Activated CD4-positive, alpha-beta T cell treated with anti-CD3 and anti-CD28 coated beads for 36 hours (primary cell): ENCODE results near the gene TRMO. TPM values are rescaled to one million over a fixed set of nuclear protein-coding genes. Genes with fewer than 3 reads are reported as not detected.

Source experiments
- ATAC-seq: fragments of 200-7000 bp; cut with Tn5 transposase; one replicate; pipeline ENCODE4 v1.10.0; 2021; ENCODE audit warnings: mild to moderate bottlenecking, moderate library complexity
- CTCF ChIA-PET: fragments of 350-600 bp; sonication (Branson Sonifier 250); formaldehyde crosslinking; loops from one replicate; lab custom pipeline; 2021; ENCODE audit warnings: antibody characterized with exemption; lab: Charles Lee
- POLR2A ChIA-PET: fragments of 350-600 bp; sonication (Branson Sonifier 250); formaldehyde crosslinking; loops from one replicate; lab custom pipeline; 2021; ENCODE audit warnings: antibody characterized with exemption, inconsistent platforms; lab: Charles Lee
- DNase-seq: peaks from one replicate; pipeline ENCODE4 v3.0.0-alpha.2; 2020
- H3K27ac Mint-ChIP-seq: one replicate; pipeline ENCODE4 v1.8.0; 2021; ENCODE audit warnings: mixed read lengths
- H3K27me3 Mint-ChIP-seq: one replicate; pipeline ENCODE4 v1.8.0; 2021; ENCODE audit warnings: mixed read lengths
- H3K36me3 Mint-ChIP-seq: one replicate; pipeline ENCODE4 v1.8.0; 2021; ENCODE audit warnings: low read depth, mixed read lengths
- H3K4me1 Mint-ChIP-seq: one replicate; pipeline ENCODE4 v1.8.0; 2021; ENCODE audit warnings: mixed read lengths
- H3K4me3 Mint-ChIP-seq: one replicate; pipeline ENCODE4 v1.8.0; 2021; ENCODE audit warnings: mild to moderate bottlenecking, moderate library complexity, mixed read lengths
- H3K9me3 Mint-ChIP-seq: one replicate; pipeline ENCODE4 v1.8.0; 2021; ENCODE audit warnings: low read depth, mixed read lengths
- intact Hi-C, 2 experiments: fragments of 100-400 bp; cut with DNase I in 1 of 2; cut with micrococcal nuclease in 1 of 2; formaldehyde crosslinking; loops; one replicate each; pipeline versions ENCODE4 v1.14.2 to v1.15.1; 2022 to 2024; cut with DNase I, micrococcal nuclease
- total RNA-seq, 2 experiments: library from RNA; stranded (reverse); gene quantifications; one replicate each; pipeline ENCODE4 v1.2.3, GENCODE V29; 2021

Gene TRMO
- total RNA-seq, 2 experiments from 2014 or later = 13.9 to 20.7 TPM

- H3K36me3 Mint-ChIP-seq = peaks cover 31% of the 10 kb centered on the region
- no peaks in the 10 kb centered on the region for H3K27me3 Mint-ChIP-seq
Measured at GRCh38 chr9:97905228-97905627, 17.1 kb downstream of the TRMO start.

GRCh38 chr9:97904725-97905124, 17.6 kb downstream of the TRMO start:
- DNase-seq (peak; percentile 79), ATAC-seq (peak; percentile 81)
- Mint-ChIP-seq H3K36me3 (peaks cover 27% of the 10 kb centered on the region), H3K9me3 (no peaks in the 10 kb centered on the region), H3K4me1 (peaks cover 81% of the 10 kb centered on the region), H3K27me3 (no peaks in the 10 kb centered on the region), H3K27ac (peak overlapping the region; percentile 83), H3K4me3 (peak overlapping the region; percentile 74)
- POLR2A ChIA-PET = interaction anchor here (1.0 kb wide), 1 partner anchor 16 kb away, joined by 3 read pairs; no protein-coding TSS in a partner anchor
- CTCF ChIA-PET = interaction anchor here (0.5 to 8.3 kb wide), 8 partner anchors 9 to 196 kb away, joined by 3 to 113 read pairs (median 3); no protein-coding TSS in a partner anchor
- intact Hi-C loops = loop anchor here (1.0 to 5.0 kb wide), 7 partner anchors 14 to 272 kb away; partner anchors contain the start of genes XPA (in 2 of the 2), FOXE1 (in 1 of the 2), NCBP1 (in 1 of the 2) and TSTD2 (in 1 of the 2)

More at GRCh38 chr9:97905228-97905627, 17.1 kb downstream of the TRMO start:
- intact Hi-C loops = loop anchor here (1.0 to 2.0 kb wide), 3 partner anchors 13 to 50 kb away; no protein-coding TSS in a partner anchor
- CTCF ChIA-PET = interaction anchor here (0.7 to 8.3 kb wide), 7 partner anchors 9 to 129 kb away, joined by 3 to 113 read pairs (median 3); no protein-coding TSS in a partner anchor
- Mint-ChIP-seq H3K9me3 (no peaks in the 10 kb centered on the region), H3K4me1 (peaks cover 81% of the 10 kb centered on the region), H3K27ac (peak overlapping the region; percentile 83), H3K4me3 (peak overlapping the region; percentile 74)
- ATAC-seq = peak; percentile 60
- DNase-seq = peak; percentile 57
- POLR2A ChIA-PET = interaction anchor here (1.0 kb wide), 1 partner anchor 17 kb away, joined by 3 read pairs; the partner anchor contains the start of gene TRMO

DNA sequence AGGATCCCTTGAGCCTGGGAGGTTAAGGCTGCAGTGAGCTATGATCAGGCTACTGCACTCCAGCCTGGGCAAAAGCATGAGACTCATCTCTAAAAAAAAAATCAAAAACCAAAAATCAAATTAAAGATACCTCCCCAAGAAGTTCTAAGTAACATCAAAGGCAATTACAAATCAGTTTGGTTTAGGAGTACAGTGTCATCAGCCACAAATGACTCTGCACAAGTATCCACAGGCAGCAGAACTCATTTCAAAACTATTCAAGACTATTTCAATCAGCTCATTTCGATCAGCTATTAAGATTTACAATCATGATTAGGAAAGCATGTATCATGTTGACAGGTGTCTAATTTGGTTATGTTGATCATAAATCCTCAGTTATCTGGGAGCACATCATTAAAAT, 19.1 kb downstream of the TRMO start:
- ChIA-PET CTCF (interaction anchor here (0.5 to 8.3 kb wide), 7 partner anchors 12 to 288 kb away, joined by 3 to 113 read pairs (median 4); partner anchors contain the start of genes TRMO and XPA), POLR2A (interaction anchor here (0.5 to 1.2 kb wide), 4 partner anchors 19 to 403 kb away, joined by 3 to 6 read pairs (median 4); partner anchors contain the start of genes TRMO and XPA)
- peaks cover 72% of the 10 kb centered on the region for H3K4me1 Mint-ChIP-seq
- no peaks in the 10 kb centered on the region for H3K27me3 Mint-ChIP-seq
- H3K27ac Mint-ChIP-seq = peak overlapping the region; percentile 74
- DNase-seq (no peak), ATAC-seq (peak; percentile 11)
- no peak overlapping the region for H3K4me3 Mint-ChIP-seq
- H3K36me3 Mint-ChIP-seq = peaks cover 23% of the 10 kb centered on the region
- H3K9me3 Mint-ChIP-seq = no peaks in the 10 kb centered on the region
- intact Hi-C loops = loop anchor here (5.0 kb wide), 4 partner anchors 51 to 271 kb away; partner anchors contain the start of genes XPA (in 2 of the 2), FOXE1 (in 1 of the 2), NCBP1 (in 1 of the 2) and TSTD2 (in 1 of the 2)

- DNase-seq (no peak), ATAC-seq (no peak)
- Mint-ChIP-seq H3K4me3 (no peak overlapping the region), H3K36me3 (peaks cover 10% of the 10 kb centered on the region), H3K4me1 (peaks cover 53% of the 10 kb centered on the region), H3K27ac (peak overlapping the region; percentile 56), H3K9me3 (no peaks in the 10 kb centered on the region), H3K27me3 (no peaks in the 10 kb centered on the region)
- intact Hi-C loops = loop anchor here (1.0 to 5.0 kb wide), 5 partner anchors 49 to 269 kb away; partner anchors contain the start of genes XPA (in 2 of the 2), FOXE1 (in 1 of the 2), NCBP1 (in 1 of the 2) and TSTD2 (in 1 of the 2)
- ChIA-PET CTCF (interaction anchor here (0.6 to 8.3 kb wide), 36 partner anchors 9 to 1164 kb away, joined by 3 to 113 read pairs (median 3); partner anchors contain the start of genes TBC1D2, TRMO and XPA), POLR2A (interaction anchor here (0.6 to 1.0 kb wide), 3 partner anchors 16 to 1105 kb away, joined by 3 to 7 read pairs (median 3); no protein-coding TSS in a partner anchor)
Measured at GRCh38 chr9:97900738-97901565, 21.3 kb downstream of the TRMO start.

DNA sequence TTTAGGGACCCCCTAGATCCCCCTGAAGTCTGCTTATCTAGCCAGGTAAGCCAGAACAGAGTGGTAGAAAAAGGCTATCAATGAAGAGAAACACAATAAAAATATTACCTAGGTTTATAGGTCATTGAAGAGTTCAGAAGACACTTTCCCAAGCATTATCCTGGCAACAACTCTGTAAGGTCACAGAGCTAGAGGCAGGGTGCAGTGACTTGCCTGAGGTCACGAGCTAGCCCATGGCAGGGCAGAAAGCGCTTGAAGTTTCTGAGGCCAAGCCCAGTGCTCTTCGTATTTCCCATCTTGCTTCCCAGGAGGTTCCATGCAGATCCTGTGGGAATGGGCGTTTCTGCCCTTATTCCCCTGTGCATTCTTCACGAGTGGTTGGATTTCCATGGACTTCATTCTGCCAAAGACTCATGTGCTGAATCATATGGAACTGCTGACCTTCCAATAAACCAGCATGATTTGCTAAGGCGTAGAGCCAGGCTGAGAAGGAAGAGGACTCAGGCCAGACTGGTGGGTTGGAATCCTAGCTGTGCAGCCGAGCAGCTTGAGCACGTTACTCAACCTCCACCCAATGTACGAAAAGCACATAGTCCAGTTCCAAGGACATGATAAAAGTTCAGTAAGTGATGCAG, 22.1 kb downstream of the TRMO start:
- no peaks in the 10 kb centered on the region for H3K27me3 Mint-ChIP-seq
- H3K27ac Mint-ChIP-seq = no peak overlapping the region
- ATAC-seq = no peak
- H3K4me3 Mint-ChIP-seq = no peak overlapping the region
- intact Hi-C loops = loop anchor here (5.0 kb wide), 4 partner anchors 48 to 268 kb away; partner anchors contain the start of genes XPA (in 2 of the 2), FOXE1 (in 1 of the 2), NCBP1 (in 1 of the 2) and TSTD2 (in 1 of the 2)
- ChIA-PET CTCF (interaction anchor here (0.6 to 8.3 kb wide), 27 partner anchors 9 to 1164 kb away, joined by 3 to 113 read pairs (median 3); partner anchors contain the start of genes TBC1D2 and TRMO), POLR2A (interaction anchor here (0.7 to 1.0 kb wide), 2 partner anchors 17 to 1106 kb away, joined by 3 to 7 read pairs; no protein-coding TSS in a partner anchor)
- peaks cover 10% of the 10 kb centered on the region for H3K36me3 Mint-ChIP-seq
- H3K9me3 Mint-ChIP-seq = no peaks in the 10 kb centered on the region
- H3K4me1 Mint-ChIP-seq = peaks cover 47% of the 10 kb centered on the region
- no peak for DNase-seq

DNA sequence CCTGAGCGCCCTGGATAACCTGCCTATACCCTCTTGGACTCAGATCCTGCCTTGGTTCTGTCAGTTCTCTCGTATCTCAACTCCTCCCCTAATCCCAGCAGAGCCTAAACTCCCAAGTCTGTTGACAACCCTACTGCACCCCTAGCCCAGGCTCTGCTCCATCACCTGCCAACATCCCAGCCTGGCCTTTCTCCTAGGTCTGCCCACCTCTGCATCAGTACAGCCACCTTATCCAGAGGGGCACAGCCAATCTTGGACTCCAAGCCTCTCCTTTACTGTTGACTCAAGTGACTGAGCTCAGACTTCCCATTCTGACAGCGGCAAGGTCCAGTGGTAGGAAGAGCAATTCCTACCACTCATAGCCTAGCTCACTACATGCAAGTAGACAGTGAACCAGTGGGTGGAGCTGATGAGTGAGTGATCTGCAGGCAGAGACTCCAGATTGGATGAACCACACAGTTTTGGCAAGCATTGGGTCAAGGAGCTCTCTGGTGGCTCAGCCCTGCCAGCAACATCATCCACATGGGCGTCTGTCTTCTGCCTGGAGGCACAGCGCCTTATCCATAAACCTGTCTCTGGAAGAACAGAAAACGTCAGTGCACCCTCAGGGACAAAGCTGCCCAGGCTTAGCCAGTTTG, 26.5 kb downstream of the TRMO start:
- ATAC-seq (peak; percentile 73), DNase-seq (peak; percentile 38)
- ChIA-PET CTCF (interaction anchor here (0.6 to 1.5 kb wide), 6 partner anchors 10 to 216 kb away, joined by 3 to 7 read pairs (median 4); partner anchors contain the start of gene TRMO), POLR2A (interaction anchor here (0.6 kb wide), 1 partner anchor 24 kb away, joined by 3 read pairs; no protein-coding TSS in a partner anchor)
- H3K4me1 Mint-ChIP-seq = peaks cover 11% of the 10 kb centered on the region
- H3K27me3 Mint-ChIP-seq = no peaks in the 10 kb centered on the region
- peaks cover 2% of the 10 kb centered on the region for H3K36me3 Mint-ChIP-seq
- H3K4me3 Mint-ChIP-seq = no peak overlapping the region
- intact Hi-C loops = no loop called here
- H3K9me3 Mint-ChIP-seq = no peaks in the 10 kb centered on the region
- no peak overlapping the region for H3K27ac Mint-ChIP-seq

DNA sequence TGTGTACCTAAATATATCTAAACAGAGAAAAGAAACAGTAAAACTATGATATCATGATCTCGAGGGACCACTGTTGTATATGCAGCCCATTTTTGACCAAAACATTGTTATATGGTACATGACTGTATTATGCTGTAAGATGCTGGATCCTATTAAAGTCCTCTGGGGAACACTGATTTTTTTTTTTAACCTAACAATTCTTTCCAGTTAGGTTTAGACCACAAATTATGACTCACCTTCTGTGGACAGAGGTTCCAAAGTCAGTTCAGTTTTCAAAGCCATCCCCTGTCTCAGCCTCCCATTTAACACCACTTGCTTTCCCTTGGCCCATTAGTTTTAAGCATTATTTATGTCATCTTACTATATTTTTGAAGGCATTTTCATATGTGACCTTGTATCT, 27.1 kb downstream of the TRMO start:
- no peak overlapping the region for H3K27ac Mint-ChIP-seq
- DNase-seq = no peak
- H3K9me3 Mint-ChIP-seq = no peaks in the 10 kb centered on the region
- intact Hi-C loops = no loop called here
- no peak for ATAC-seq
- H3K4me1 Mint-ChIP-seq = peaks cover 8% of the 10 kb centered on the region
- no peak overlapping the region for H3K4me3 Mint-ChIP-seq
- POLR2A ChIA-PET = no interaction called here
- peaks cover 2% of the 10 kb centered on the region for H3K36me3 Mint-ChIP-seq
- CTCF ChIA-PET = interaction anchor here (0.6 to 1.5 kb wide), 6 partner anchors 9 to 183 kb away, joined by 3 to 7 read pairs (median 4); partner anchors contain the start of gene TRMO
- no peaks in the 10 kb centered on the region for H3K27me3 Mint-ChIP-seq

- CTCF ChIA-PET = interaction anchor here (0.6 to 6.1 kb wide), 5 partner anchors 10 to 60 kb away, joined by 3 to 113 read pairs (median 5); no protein-coding TSS in a partner anchor
- no peak overlapping the region for H3K4me3 Mint-ChIP-seq
- DNase-seq (no peak), ATAC-seq (no peak)
- intact Hi-C loops = no loop called here
- peaks cover 7% of the 10 kb centered on the region for H3K4me1 Mint-ChIP-seq
- H3K27ac Mint-ChIP-seq = no peak overlapping the region
- H3K27me3 Mint-ChIP-seq = no peaks in the 10 kb centered on the region
- POLR2A ChIA-PET = no interaction called here
- peaks cover 2% of the 10 kb centered on the region for H3K36me3 Mint-ChIP-seq
- H3K9me3 Mint-ChIP-seq = no peaks in the 10 kb centered on the region
Measured at GRCh38 chr9:97892421-97892820, 29.9 kb downstream of the TRMO start.

- ChIA-PET CTCF (interaction anchor here (1.0 to 6.1 kb wide), 8 partner anchors 11 to 472 kb away, joined by 4 to 113 read pairs (median 8); no protein-coding TSS in a partner anchor), POLR2A (no interaction called here)
- DNase-seq (no peak), ATAC-seq (no peak)
- Mint-ChIP-seq H3K27me3 (no peaks in the 10 kb centered on the region), H3K4me3 (no peak overlapping the region), H3K4me1 (peaks cover 7% of the 10 kb centered on the region), H3K27ac (no peak overlapping the region), H3K9me3 (no peaks in the 10 kb centered on the region), H3K36me3 (peaks cover 2% of the 10 kb centered on the region)
- intact Hi-C loops = no loop called here
Measured at GRCh38 chr9:97891736-97892135, 30.6 kb downstream of the TRMO start.
